ENCODE data around the gene R3HDM2.

The R3HDM2 gene

DNA sequence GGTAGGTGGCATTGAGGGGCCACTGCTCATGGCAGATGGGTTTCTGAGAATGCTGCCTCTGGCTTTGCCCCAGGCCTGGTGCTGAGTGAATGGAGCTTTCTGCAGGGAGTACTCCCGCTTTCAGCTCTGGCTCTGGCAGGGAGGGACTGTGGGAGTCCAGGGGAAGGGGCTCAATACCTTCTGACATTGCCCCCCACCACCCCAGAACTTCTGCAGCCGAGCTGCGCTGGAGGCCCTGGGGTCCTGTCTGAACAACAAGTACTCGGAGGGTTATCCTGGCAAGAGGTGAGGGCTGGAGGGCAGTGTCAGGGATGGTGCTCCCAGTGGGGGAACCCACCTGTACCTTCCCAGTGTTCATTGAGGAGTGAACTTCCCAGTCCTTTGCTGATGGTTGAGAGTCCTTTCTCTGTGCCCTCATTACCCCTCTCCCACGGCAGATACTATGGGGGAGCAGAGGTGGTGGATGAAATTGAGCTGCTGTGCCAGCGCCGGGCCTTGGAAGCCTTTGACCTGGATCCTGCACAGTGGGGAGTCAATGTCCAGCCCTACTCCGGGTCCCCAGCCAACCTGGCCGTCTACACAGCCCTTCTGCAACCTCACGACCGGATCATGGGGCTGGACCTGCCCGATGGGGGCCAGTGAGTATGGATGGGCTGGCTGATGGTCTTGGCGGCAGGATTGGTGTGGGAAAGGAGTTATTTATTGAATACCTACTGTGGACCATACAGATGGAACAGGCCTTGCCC, 199.4 kb downstream of the R3HDM2 start:
- no peak for DNase-seq (ENCODE audit: low read depth in 1 of 2, low spot score in 1 of 2)

DNA sequence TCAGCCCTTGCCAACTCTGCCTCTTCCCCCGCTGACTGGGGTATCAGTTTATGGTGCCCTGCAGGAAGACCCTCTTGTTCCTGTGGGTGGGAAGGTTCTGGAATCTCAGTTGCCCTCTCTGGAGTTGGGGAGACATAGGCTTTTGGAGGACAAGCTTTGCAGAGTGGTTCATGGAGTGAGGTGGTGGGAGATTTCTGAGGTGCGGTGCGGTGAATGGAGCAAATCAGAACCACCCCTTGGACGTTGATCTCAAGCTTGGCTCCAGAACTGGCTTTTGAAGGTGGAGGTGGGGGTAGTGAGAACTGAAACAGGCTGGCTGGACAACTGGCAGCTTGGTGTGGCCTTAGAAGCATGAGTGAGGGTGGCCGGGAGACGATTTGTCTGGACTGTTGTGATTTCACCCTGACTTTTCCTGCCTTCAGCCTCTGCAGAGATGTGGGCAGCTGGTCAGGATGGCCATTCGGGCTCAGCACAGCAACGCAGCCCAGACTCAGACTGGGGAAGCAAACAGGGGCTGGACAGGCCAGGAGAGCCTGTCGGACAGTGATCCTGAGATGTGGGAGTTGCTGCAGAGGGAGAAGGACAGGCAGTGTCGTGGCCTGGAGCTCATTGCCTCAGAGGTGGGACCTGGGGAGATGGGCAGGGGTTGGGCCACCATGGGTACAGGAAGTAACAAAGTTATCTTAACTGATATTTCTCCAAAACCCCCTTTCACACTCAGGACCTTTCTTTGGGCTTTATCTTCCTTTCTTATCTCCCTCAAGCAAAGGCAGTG, 200.3 kb downstream of the R3HDM2 start:
- DNase-seq (ENCODE audit: low read depth in 1 of 2, low spot score in 1 of 2), result no peak

- peak; percentile 83 to 96 for DNase-seq (ENCODE audit: low read depth in 1 of 2, low spot score in 1 of 2)
Observed at GRCh38 chr12:57229634-57230380, 201.0 kb downstream of the R3HDM2 start, which contains the start of gene SHMT2. Gene SHMT2, plus strand, starts transcription at chr12:57229711. Its CDS starts 68 bp downstream, at chr12:57229779.

GRCh38 chr12:57229046-57229633, 201.7 kb downstream of the R3HDM2 start:
- no peak for DNase-seq (ENCODE audit: low read depth in 1 of 2, low spot score in 1 of 2)

DNA sequence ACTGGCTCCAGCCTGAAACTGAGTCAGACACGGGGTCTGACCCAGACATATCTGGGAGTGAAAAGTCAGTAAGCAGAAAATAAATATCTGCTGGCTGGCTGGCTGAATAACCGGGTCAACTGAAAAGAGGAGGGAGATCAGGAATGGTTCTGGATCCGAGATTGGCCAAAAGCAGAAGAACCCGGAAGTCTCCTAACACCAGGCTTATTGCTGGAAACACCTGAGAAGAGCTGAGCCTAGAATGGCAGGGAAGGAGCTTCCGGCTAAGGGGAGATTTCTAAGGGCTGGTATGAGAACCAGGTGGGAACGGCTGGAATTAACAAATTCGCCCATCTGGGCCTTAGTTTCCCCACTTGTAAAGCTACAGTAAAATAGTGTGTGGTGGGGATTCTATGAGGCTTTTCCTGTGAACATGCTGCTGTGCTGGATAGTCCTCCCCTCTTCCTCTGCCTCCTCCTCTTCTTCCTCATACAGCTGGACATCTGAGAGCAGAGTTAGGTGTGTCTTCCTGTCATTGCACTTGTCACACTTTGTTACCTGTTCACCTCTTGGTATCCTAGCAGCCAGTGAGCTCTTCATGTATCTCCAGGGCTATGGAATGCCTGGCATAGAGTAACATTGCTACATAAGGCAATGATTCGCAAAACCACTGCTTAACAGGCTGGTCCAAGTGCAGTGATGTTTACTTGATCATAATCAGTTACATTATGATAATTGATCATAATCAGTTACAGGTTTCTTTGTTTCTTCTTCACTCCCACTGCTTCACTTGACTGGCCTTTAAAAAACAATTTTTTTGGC, 203.3 kb downstream of the R3HDM2 start:
- DNase-seq (ENCODE audit: low read depth in 1 of 2, low spot score in 1 of 2), result no peak

GRCh38 chr12:57226588-57227314, 204.1 kb downstream of the R3HDM2 start:
- DNase-seq (ENCODE audit: low read depth in 1 of 2, low spot score in 1 of 2), result no peak

GRCh38 chr12:57225680-57226210, 205.1 kb downstream of the R3HDM2 start:
- no peak for DNase-seq (ENCODE audit: low read depth in 1 of 2, low spot score in 1 of 2)

DNA sequence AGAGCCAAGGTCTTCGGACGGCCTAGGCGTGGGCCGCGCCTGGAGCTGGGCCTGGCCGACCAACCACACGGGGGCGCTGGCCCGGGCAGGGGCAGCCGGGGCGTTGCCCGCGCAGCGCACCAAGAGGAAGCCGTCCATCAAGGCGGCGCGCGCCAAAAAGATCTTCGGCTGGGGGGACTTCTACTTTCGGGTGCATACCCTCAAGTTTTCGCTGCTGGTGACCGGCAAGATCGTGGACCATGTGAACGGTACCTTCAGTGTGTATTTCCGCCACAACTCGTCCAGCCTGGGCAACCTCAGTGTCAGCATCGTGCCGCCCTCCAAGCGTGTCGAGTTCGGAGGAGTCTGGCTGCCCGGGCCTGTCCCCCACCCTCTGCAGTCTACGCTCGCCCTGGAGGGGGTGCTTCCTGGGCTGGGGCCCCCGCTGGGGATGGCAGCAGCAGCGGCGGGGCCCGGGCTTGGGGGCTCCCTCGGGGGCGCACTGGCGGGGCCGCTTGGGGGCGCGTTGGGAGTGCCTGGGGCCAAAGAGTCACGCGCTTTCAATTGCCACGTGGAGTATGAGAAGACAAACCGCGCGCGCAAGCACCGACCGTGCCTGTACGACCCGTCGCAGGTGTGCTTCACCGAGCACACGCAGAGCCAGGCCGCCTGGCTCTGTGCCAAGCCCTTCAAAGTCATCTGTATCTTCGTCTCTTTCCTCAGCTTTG, 205.7 kb downstream of the R3HDM2 start:
- no peak for DNase-seq (ENCODE audit: low read depth in 1 of 2, low spot score in 1 of 2)

- DNase-seq (ENCODE audit: low read depth in 1 of 2, low spot score in 1 of 2), result no peak
Observed at GRCh38 chr12:57224278-57224972, 206.4 kb downstream of the R3HDM2 start.

DNA sequence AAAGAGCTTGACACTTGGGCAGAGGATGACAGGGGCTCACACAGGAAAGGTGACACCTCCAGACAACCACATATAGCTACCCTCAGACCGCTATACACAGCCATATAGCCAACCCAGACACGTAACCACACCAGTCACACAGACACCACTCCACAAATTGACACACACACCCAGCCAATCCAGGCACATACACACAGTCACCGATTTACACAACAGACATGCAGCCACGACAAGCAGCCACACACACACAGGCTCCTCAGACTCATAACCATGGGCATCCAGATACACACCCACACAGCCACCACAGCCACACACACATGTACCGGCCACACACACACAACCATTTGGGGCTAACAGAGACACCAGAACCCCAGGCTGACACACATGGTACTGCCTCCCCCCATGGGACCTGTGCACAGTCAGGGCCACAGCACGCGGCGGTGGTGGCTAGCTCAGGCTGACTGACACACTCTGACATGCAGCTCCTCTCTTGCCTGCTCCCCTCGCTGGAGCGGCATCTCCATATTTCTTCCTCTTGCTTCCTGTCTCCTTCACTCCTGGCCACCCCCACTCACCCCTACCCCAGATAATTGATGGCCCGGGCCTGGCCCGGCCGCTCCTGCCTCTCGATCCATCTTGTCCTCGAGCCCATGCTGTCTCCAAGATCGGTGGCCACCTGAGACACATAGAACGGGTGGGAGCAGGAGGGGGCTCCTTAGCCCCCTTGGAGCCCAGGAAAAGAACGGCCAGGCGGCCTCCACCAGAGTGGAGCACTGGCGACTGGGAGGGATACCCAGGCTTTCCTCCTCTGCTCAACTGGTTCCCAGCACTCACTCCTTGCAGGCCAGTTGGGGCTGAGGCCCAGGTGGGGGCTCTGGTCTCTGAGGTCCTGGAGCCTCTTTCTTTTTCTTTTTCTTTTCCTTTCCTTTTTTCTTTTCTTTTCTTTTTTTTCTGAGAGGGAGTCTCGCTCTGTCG, 207.4 kb downstream of the R3HDM2 start:
- DNase-seq (ENCODE audit: low read depth in 1 of 2, low spot score in 1 of 2), result no peak

- no peak for DNase-seq (ENCODE audit: low read depth in 1 of 2, low spot score in 1 of 2)
Observed at GRCh38 chr12:57222286-57223190, 208.3 kb downstream of the R3HDM2 start.

- DNase-seq (ENCODE audit: low read depth in 1 of 2, low spot score in 1 of 2), result no peak
Observed at GRCh38 chr12:57221169-57221917, 209.5 kb downstream of the R3HDM2 start.

DNA sequence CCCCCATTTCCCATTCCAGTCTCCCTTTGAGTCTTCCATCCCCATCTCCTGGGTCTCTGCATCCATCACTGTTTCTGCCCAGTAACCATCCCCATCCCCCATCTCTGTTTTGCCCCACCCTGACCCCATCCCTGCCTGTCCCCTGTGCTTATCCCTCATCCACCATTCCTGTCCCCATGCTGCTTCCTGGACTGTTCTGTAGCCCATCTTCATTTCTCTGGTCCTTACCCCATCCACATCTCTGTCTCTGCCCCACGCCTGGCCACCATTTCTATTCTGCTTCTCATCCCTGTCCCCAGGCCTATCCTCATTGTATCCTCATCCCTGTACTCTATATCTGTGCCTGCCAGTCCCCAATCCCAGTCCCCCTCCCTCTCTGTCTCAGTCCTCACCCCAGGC, 210.1 kb downstream of the R3HDM2 start:
- DNase-seq (ENCODE audit: low read depth in 1 of 2, low spot score in 1 of 2), result no peak

GRCh38 chr12:57219993-57220754, 210.7 kb downstream of the R3HDM2 start:
- no peak for DNase-seq (ENCODE audit: low read depth in 1 of 2, low spot score in 1 of 2)
